ENCODE data around the gene EYA2. TPM values are rescaled to one million over a fixed set of nuclear protein-coding genes. Genes with fewer than 3 reads are reported as not detected.
"Not testable (repeated sequence)": the region's sequence is repeated elsewhere in the genome, so short reads cannot be mapped to it uniquely, and the experiment has no call there.

The EYA2 gene
- total RNA-seq, 1 donor from 2014 or later, result 1.6 TPM

DNA sequence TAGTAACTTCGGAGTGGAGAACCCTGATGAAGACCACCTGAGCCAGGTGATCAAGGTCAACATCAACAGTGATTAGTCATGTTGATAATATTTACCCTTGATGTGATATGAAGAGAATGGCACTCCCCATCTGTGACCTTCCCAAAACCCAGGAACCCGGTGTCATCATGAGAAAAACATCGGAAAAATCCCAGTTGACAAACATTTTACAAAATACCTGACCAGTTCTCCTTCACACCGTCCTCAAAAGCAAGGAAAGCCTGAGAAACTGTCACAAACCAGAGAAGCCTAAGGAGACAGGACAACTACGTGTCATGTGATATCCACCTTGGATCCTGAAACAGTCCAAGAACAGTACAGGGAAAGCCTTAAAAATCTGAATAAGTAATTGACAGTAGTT, 264.5 kb downstream of the EYA2 start:
- no peak for ATAC-seq
- no peak for DNase-seq (ENCODE audit: low spot score)

DNA sequence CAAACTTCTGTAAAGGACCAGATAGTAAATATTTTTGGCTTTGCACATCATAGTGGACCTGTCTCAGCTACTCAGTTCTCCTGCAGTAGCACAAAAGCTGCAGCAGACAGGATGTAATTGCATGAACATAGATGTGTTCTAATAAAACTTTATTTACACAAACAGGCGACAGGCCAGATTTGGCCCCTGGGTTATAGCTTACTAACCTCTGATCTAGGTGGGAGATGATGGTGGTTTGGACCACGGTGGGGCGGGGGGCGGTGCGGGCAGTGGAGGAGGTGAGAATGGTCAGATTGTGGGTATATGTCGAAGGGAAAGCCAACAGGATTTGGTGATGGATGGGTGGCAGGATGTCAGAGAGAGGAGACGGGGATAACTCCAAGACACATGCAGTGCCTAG, 265.6 kb downstream of the EYA2 start:
- no peak for ATAC-seq
- DNase-seq (ENCODE audit: low spot score), result no peak

DNA sequence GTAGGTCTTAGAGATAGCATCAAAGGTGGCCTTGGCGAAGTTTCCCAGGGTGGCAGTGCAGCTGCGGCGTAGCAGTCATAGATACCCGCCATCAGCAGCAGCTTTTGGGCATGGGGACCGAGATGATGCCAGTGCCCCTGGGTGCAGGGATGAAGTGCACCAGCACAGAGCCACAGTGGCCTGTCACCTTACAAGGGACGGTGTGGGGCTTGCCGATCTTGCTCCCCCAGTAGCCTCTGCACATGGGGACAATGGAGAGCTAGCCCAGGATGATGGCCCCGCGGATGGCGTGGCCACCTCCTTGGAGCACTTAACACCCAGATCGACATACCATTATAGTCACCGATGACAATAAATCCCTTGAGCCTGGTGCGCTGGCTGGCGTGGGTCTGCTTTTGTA, 266.3 kb downstream of the EYA2 start:
- DNase-seq (ENCODE audit: low spot score) (no peak), ATAC-seq (no peak)

DNA sequence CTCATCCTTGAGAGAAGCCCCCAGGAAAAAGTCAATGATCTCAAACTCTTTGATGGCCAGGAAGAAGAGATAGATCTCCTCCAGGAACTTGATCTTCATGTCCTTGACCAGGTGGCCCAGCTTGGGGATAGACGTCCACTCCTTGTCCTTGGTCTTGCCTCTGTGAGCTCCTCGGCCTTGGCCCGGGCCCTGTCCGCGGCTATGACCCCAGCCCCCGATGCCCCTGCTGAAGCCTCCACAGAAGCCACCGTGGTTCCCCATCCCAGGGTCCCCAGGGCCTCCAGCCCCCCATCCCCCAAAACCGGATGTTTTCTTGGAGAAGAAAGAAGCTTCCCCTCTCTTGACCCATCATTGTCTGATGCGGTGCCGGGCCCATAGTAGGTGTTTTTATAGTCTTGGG, 266.8 kb downstream of the EYA2 start:
- ATAC-seq (no peak), DNase-seq (ENCODE audit: low spot score) (no peak)

DNA sequence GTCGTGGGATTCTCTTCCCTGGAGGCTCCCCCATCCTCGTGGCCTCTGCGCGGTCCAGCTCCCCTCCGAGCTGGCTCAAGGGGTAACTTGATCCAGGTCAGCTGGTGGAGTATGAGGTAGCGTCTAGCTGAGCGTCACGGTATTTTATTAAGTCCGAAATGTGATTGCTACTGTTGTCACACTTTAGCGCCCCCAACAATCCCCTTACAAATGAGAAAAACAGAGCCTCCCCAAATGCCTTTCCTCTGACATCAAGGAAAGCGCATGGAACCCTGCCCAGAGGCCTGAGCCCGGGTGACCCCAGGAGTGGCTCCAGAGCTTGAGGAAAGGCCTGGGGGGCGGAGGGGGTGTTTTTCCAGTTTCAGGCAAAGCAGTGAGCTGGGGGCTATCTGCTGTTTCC, 269.5 kb downstream of the EYA2 start:
- no peak for DNase-seq (ENCODE audit: low spot score)

DNA sequence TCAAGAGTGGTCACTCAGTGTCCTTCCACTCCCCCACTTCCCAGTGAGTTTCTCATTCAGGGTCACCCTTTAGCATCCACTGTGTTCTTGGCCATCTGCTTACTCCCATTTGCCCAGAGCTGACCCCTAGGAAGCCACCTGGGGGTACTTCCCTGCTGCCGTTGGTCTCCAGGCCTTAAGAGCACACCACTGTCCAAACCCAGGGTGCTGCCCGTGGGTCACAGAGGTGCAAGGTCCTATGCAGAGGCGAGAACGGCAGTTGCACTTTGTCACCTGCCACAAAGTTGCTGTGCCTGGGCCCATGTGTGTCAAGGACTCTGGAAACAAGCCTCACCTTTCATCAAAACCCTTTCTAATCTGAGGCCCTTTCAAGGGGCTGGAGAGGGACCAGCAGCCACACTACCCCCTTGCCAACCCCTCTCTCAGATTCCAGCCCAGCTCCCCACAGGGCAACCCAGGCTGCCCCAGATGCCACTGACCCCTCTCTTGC, 270.8 kb downstream of the EYA2 start:
- DNase-seq (ENCODE audit: low spot score) (no peak), ATAC-seq (no peak)

More for the DNA sequence above, 269.5 kb downstream of the EYA2 start:
- ATAC-seq, result no peak

DNA sequence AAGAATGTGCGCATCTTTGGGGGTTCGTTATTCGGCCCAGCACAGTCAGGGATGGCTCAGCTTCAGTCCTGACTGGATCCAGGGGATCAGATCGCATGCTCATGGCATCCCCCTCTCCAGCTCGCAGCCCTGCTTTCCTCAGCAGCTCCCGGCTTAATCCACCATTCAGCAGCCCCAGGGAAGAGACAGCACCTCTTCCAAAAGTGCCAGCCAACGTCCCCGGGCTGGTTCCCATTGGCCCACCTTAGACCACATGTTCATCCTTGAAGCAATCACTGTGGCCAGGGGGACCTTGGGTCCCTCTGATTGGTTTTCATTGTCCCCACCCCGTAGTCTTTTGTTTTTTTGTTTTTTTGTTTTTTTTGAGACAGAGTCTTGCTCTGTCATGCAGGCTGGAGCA, 273.2 kb downstream of the EYA2 start:
- DNase-seq (ENCODE audit: low spot score) (no peak), ATAC-seq (no peak)

DNA sequence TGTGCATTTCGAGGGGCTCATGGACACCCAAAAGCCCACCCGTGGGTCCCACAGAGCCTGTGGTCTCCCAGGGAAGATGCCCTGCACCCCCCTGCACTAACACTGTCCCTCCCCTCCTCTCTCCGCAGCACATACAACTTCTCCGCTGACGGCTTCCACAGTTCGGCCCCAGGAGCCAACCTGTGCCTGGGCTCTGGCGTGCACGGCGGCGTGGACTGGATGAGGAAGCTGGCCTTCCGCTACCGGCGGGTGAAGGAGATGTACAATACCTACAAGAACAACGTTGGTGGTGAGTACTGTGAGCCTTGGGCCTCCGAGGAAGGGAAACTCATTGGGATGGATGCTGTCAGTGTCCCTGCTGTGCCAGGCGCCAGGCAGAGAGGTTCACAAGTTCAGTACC, 277.9 kb downstream of the EYA2 start:
- no peak for ATAC-seq
- DNase-seq (ENCODE audit: low spot score), result no peak

DNA sequence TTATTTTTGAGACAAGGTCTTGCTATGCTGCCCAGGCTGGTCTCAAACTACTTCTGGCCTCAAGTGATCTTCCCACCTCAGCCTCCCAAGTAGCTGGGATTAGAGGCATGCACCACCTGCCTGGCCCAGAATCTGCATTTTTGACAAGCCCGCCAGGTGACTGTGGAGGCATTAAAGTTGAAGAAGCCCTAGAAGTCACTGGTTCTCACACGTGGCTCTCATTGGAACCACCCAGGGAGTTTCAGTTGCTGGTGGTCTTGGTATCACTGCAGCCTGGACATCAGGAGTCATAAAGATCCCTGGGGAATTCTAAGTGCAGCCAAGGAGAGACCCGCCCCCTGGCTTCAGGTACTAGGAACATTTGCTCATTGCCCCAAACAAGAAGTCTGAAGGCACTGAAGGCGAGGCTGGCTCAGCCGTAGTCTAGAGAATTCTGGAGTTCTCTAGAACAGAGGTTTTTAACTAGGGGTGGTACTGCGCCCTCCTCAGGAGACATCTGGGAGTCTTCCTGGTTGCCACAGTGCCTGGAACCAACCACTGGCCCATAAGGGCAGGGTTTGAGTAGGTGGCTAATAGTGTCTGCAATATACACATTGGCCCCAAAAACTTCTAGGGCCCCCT, 279.1 kb downstream of the EYA2 start:
- no peak for ATAC-seq
- DNase-seq (ENCODE audit: low spot score), result no peak

DNA sequence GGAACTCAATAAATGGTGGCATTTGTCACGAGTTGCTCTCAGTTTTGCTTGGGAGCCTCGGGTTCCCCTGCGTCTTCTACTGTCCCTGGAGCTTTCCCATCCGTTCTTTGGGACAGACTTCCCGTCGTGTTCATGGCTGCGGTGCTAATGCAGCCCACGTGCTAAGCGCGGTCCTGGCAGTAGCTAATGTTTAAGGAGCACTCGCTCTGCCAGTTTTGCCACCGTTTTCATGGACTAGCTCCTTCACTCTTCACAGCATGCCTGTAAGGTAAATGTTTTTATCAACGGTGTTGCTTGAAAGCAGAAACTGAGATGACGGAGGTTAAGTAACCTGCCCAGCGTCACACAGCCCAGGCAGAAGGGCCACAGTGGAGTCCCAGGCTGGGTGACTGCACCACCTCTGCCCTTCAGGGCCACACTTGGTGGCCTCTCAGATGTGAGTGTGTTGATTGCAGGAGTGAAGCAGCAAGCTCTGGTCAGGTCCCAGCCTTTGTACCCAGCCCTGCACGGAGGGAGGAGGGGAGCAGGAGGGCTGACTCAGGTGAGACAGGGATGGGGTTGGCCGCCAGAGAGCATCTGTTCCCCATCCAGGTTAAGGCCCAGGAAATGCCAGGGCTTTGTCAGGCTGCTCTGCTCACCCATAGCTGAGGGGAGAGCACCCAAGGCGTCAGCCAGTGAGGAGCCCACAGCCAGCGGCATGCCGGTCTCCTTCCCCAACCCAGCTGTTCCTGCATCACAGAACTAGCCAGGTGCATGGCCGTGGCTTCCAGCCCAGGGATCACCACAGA, 280.0 kb downstream of the EYA2 start:
- ATAC-seq (no peak), DNase-seq (ENCODE audit: low spot score) (no peak)

DNA sequence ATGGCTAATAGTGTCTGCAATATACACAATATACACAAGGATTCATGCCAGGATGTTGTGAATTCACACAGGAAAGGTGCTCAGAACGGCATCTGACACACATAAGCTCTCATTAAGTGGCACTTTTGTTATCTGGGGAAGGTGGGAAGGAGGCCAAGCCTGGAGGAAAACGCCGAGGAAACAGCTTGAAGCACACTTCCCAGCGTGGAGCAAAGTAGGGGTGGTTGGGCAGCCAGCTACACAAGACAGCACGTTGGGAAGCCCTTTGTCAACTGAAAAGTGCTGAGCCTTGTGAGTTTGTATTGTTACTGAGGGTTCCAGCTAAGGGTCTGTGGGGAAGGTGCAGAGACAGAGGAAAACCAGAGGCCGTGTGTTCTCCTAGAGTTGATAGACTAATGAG, 280.9 kb downstream of the EYA2 start:
- DNase-seq (ENCODE audit: low spot score) (no peak), ATAC-seq (no peak)

DNA sequence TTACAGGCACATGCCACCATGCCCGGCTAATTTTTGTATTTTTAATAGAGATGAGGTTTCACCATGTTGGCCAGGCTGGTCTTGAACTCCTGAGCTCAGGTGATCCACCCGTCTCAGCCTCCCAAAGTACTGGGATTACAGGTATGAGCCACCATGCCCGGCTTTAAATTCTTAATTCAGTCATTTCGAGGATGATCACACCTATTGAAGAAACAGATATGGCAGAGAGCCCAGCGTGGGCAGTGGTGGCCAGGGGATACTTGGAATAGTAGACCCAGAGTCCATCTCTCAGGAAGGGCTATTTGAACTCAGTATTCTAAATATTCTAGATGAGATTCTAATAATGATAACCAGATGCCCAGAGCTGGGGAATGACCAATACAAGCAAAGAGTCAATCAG, 281.6 kb downstream of the EYA2 start:
- not testable (repeated sequence) for ATAC-seq; DNase-seq (ENCODE audit: low spot score)

DNA sequence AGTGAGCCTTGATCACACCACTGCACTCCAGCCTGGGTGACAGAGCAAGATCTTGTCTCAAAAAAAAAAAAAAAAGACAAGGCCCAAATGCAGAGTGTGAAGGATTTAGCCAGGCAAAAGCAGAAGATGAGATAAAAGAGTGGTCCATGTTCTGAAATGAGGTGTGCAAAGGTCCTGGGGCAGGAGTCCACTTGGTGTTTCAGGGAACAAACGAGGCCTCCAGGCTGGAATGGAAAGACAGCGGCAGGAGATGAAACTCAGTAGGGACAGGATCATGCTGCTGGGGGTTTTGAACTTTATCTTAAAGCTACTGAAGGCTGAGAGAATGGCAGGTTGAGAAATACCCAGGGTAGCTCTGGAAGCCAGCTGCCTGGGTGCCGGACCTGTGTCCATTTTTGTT, 283.6 kb downstream of the EYA2 start:
- ATAC-seq, result no peak

DNA sequence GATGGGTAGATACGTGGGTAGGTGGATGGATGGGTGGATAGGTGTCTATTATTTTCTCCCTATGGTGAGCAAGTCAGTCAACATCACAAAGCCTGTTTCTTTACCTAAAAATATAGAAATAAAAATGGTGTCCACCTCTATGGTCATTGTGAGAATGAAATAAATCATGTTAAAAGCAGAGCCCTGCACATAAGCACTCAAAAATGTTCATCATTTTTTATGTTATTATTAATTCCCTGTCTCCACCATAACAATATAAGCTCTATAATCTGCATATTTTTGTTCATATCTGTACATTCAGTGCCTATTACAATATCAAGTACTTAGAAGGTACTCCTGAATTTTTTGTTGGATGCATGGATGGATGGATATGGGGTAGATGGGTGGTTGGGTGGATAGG, 284.2 kb downstream of the EYA2 start:
- ATAC-seq, result no peak
- no peak for DNase-seq (ENCODE audit: low spot score)

More for the DNA sequence above, 283.6 kb downstream of the EYA2 start:
- DNase-seq (ENCODE audit: low spot score), result no peak

DNA sequence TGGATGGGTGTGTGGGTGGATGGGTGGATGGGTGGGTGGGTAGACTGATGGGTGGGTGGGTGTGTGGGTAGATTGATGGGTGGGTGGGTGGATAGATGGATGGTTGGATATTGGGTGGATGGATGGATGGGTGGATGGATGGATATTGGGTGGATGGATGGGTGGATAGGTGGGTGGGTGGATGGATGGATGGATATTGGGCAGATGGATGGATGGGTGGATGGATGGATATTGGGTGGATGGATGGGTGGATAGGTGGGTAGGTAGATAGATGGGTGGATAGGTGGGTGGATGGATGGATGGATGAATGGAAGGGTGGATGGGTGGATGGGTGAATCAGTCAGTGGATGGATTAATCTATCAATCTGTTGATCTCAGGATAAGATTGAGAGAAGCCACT, 284.6 kb downstream of the EYA2 start:
- DNase-seq (ENCODE audit: low spot score), result no peak
- ATAC-seq, result no peak

DNA sequence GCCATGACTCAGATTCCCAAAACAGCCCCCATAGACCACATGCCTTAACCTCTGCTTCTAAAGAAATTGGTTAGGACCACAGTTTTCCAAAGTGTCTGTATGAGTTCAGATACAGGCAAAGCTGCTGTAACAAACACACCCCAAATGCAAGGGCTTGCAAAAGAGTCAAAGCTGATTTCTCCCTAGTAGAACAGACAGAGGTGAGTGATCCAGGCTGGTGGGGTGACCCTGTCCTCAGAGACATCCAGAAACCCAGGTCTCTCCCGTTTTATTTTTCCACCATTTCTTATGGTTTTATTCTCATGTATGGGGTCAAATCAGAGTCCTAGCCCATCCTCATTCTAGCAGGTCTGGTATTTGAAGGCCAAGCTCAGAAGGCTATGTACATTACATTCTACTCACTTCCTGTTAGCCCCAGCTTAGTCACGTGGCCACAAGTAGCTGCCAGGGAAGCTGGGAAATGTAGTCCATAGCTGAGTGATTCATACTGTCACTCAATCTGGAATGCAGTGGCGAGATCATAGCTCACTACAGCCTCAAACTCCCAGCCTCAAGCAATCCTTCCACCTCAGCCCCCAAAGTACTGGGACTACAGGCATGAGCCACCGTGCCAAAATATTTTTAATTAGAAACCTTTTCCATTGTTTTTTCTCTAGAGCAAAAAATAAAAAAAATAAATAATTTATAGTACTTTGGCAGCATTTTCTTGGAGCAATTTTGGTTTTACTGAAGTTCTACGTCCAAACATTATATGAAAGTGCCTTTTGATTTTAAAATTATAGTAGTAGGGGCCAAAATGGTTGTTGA, 286.6 kb downstream of the EYA2 start:
- ATAC-seq, result peak; percentile 25
- no peak for DNase-seq (ENCODE audit: low spot score)

DNA sequence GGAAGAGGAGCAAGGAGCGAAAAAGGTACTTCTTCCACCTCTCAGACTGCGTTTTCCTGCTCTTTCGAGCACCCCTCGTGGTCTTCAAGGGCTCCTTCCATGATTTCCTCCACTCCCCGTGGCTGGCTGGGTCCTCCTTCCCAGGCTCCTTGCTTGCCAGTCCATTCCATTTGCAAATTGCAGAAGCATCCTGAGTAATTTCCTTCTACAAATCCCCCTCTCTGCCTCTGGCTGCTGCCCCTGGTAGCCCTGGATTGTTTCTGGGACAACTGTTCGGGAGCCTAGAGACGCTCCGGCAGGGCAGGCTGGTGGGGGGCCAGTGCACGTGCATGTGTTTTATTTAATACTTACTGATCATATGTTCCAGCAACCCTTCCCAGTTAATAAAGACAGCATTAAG, 288.7 kb downstream of the EYA2 start:
- DNase-seq (ENCODE audit: low spot score), result no peak
- no peak for ATAC-seq

DNA sequence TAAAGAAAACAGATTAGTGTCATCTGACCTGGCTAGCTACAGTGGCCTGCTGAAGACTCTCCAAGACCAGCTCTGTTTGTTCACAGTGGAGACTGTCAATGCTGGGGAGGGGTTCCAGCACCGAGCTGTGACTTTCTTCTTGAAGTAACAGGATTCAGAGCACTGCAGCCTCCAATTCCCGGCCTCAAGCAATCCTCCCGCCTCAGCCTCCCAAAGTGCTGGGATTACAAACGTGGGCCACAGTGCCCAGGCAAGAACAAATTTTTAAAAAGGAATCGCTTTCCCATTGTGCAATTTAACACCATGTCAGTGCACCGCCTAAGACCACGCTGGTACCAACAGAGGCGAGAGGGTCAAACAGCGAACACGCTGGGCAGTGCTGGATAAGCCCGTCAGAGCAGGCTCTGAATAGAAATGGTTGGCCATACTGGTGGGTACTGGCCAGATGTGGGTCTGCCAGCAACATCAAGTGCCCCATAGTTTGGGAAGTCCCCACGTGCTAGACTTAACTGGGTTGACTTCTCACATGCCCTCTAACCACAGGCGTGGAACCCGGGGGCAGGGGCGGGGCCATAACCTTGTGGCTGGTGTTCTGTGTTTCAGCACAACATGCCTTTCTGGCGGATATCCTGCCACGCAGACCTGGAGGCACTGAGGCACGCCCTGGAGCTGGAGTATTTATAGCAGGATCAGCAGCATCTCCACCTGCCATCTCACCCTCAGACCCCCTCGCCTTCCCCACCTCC, 293.0 kb downstream of the EYA2 start:
- no peak for DNase-seq (ENCODE audit: low spot score)
- ATAC-seq, result no peak

DNA sequence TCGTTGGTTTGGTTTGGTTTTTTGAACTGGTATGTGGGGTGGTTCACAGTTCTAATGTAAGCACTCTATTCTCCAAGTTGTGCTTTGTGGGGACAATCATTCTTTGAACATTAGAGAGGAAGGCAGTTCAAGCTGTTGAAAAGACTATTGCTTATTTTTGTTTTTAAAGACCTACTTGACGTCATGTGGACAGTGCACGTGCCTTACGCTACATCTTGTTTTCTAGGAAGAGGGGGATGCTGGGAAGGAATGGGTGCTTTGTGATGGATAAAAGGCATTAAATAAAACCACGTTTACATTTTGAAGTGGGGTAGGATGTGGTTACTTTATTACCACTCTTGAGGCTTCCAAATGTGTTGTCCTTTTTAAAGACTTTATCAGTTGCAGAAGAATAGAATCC, 293.9 kb downstream of the EYA2 start:
- DNase-seq (ENCODE audit: low spot score) (no peak), ATAC-seq (no peak)

DNA sequence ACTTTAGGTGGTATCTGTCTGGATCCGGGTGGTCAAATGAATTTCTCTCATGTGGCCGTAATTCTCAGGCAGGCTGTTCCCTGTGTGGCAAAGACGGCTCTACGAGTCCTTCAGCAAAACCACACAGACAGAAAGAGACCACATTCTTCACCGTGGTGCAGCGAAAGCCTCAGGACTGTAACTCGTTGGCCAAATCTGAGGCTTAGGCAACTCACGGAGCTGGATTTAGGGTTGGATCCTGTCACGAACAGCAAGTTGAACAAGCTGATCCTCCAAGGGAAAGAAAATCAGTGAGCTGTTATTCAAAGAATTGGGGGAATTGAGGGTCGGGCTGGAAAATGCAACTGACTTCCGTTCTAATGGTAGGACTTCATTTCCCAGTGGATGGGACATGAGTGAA, 294.4 kb downstream of the EYA2 start:
- DNase-seq (ENCODE audit: low spot score) (no peak), ATAC-seq (no peak)

DNA sequence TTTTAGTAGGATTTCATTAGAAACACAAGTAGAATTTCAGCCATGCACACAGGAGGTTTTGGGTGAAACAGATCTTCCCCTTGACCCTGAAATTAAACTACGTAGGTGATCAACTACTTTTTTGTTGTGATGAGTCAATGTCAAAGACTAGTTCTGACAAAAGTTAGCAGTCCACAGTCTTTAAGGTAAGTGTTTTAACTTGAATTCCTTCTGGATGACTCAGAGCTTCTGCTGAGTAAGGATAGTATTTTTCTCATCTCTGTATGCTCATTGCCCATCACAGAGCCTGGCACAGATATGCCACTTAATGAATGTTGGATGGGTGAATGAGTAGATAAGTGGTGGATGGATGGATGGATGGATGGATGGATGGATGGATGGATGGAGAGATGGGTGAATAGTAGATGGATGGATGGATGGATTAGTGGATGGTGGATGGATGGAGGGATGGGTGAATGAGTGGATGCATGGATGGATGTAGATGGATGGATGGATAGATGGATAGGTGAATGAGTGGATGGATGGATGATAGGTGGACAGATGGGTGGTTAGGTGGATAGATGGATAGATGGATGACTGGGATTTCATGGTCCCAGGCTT, 296.5 kb downstream of the EYA2 start:
- DNase-seq (ENCODE audit: low spot score) (no peak), ATAC-seq (no peak)
